Testis (tissue), 2 donors: ENCODE results near the gene LARP1B.

Source experiments
- CTCF ChIP-seq, 3 experiments: fragments of 450-650 bp in 2 of 3; fragments of 200-600 bp in 1 of 3; sonication (generic) in 1 of 3; IDR thresholded peaks; one replicate each; pipeline ENCODE4 v1.5.1; 2016 to 2019; ENCODE audit warnings: antibody characterized with exemption in 3 of 3, mild to moderate bottlenecking in 2 of 3, moderate library complexity in 1 of 3
- POLR2A ChIP-seq: fragments of 450-650 bp; IDR thresholded peaks from one replicate; pipeline ENCODE4 v1.6.1; 2017; ENCODE audit warnings: antibody characterized with exemption, mild to moderate bottlenecking, moderate library complexity

- TF ChIP-seq CTCF (IDR thresholded peaks at IDR 0.05) (no peak), POLR2A (no peak)
Observed at GRCh38 chr4:128025319-128025718, 35.8 kb upstream of the LARP1B start.
